ENCODE data around the gene KIF3C. TPM values are rescaled to one million over a fixed set of nuclear protein-coding genes. Genes with fewer than 3 reads are reported as not detected.
A peak's percentile ranks its signal among the peaks of the same experiment; 100 is the strongest.

Gene KIF3C
- total and polyA plus RNA-seq, 9 of the 15 experiments (the other 6 are each of a cell fraction or from before 2014, with no cell fraction given): 0.69 to 6.7 (median 3.3) TPM

- TF ChIP-seq ZNF318 (IDR thresholded peaks at IDR 0.05; ENCODE audit: borderline replicate concordance in 1 of 2, low read depth in 1 of 2): peak in 1 of 2 experiments; percentile 89; a peak in 2 of 4 replicates
- no peak for TF ChIP-seq ARID2 (IDR thresholded peaks at IDR 0.05)
- peak; percentile 83 for TF ChIP-seq MAFG (tag; conservative IDR thresholded peaks at IDR 0.05)
- TF ChIP-seq MITF (IDR thresholded peaks at IDR 0.05): peak; percentile 88
- peak; percentile 45; the same call in 1 of the 2 replicates for TF ChIP-seq BCOR (IDR thresholded peaks at IDR 0.05)
- peak; percentile 76; the same call in 1 of the 2 replicates for TF ChIP-seq TOE1 (IDR thresholded peaks at IDR 0.05; ENCODE audit: borderline replicate concordance)
- TF ChIP-seq TOE1 (CRISPR knock-in tag; IDR thresholded peaks at IDR 0.05; ENCODE audit: borderline replicate concordance, low read depth): no peak
- no peak for TF ChIP-seq ZKSCAN3 (CRISPR knock-in tag; IDR thresholded peaks at IDR 0.05)
- TF ChIP-seq GTF3C2 (IDR thresholded peaks at IDR 0.05; ENCODE audit: borderline replicate concordance, extremely low read depth, insufficient read length): no peak
- TF ChIP-seq PHB (CRISPR knock-in tag; IDR thresholded peaks at IDR 0.05): no peak
- TF ChIP-seq ZC3H4 (CRISPR knock-in tag; IDR thresholded peaks at IDR 0.05; ENCODE audit: borderline replicate concordance): no peak
- TF ChIP-seq ZNF12 (CRISPR knock-in tag; IDR thresholded peaks at IDR 0.05): no peak
- 0 out of 2 replicates have a peak, but pooled peaks have one; percentile 32 for TF ChIP-seq NCOA1 (IDR thresholded peaks at IDR 0.05; ENCODE audit: low read depth)
- no peak for TF ChIP-seq GATAD2A (IDR thresholded peaks at IDR 0.05)
- TF ChIP-seq DDX20 (tag; IDR thresholded peaks at IDR 0.05; ENCODE audit: low read depth): no peak
Measured at GRCh38 chr2:26018184-26019055, 36.1 kb upstream of the KIF3C start (continued).
